Measurements from ENCODE around the gene NDUFB7. TPM values are rescaled to one million over a fixed set of nuclear protein-coding genes. Genes with fewer than 3 reads are reported as not detected.

The NDUFB7 gene
- total and polyA plus RNA-seq, 2 of the 8 experiments (the other 6 are each of a cell fraction or from before 2014, with no cell fraction given): 151 to 740 TPM

DNA sequence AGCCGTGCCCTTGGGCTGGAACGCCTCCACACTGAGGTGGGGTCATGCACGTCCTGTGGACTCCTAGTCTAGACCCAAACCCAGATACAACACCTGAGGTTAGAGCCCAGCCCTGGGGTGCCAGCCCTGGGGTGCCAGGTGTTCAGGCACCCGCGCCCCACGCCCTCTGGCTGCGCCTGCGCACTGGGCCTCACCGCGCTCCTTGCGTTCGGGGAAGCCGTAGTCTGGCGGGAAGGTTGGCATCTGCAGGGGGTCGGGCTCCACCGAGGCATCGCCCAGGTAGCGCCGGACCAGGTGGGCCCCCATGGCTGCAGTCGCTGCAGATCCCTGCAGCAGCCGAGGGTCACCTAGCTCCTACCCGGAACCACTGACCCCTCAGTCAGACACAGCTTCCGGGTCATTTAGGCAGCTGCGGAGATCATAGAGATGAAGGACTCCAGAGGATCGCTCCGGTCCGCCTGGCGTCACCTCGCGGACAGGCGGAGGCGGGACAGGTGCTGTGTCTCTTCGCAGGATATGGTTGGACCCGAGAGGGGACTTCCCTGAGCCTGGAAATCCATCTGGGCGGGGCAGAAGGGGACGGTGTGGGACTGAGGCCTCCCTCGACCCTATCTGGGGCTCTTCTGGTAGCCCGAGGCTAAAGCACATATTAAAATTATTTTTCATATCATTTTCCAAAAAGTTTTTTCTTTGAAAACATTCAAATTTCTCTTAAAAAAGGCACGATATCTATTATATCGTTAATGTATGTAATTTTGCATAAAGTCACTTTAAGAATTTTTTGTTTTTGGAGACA lies at the start of gene NDUFB7 (continued):
- no peak for TF ChIP-seq RNF2 (IDR thresholded peaks at IDR 0.05; ENCODE audit: borderline replicate concordance, low read depth, low read length, missing control alignments, poor library complexity, severe bottlenecking)
- peak; percentile 68; the same call in 1 of the 2 replicates for TF ChIP-seq MAX (IDR thresholded peaks at IDR 0.05)

Data from H1 (cell line).